HCT116 (cell line): Measurements from ENCODE around the gene GFY. TPM values are rescaled to one million over a fixed set of nuclear protein-coding genes. Genes with fewer than 3 reads are reported as not detected.

Source experiments
- ATAC-seq: fragments of 200-7000 bp; cut with Tn5 transposase; 2 replicates; pipeline ENCODE4 v1.9.1; 2020; ENCODE audit warnings: mild to moderate bottlenecking, moderate library complexity
- BruUV-seq: library from RNA; stranded (reverse); fragments of 400-500 nt; replicated peaks from 2 replicates; lab custom pipeline; 2021; lab: Mats Ljungman, UMichigan
- CTCF ChIA-PET: fragments of 300-600 bp; sonication (Branson Sonifier 250); formaldehyde crosslinking; loops from one replicate; lab custom pipeline; 2021; ENCODE audit warnings: antibody characterized with exemption; lab: Charles Lee
- POLR2A ChIA-PET: fragments of 300-600, 350-600 bp; sonication (Branson Sonifier 250); formaldehyde crosslinking; loops from one replicate; lab custom pipeline; 2021; ENCODE audit warnings: antibody characterized with exemption; lab: Charles Lee
- RAD21 ChIA-PET, 2 experiments: fragments of 300-600 bp; sonication (Branson Sonifier 250); formaldehyde crosslinking; loops; one replicate each; lab custom pipeline; 2023; ENCODE audit warnings: low total read pairs in 2 of 2; ENCODE audit not compliant: uncharacterized antibody in 2 of 2, unreplicated experiment in 2 of 2, low non-redundant PET in 1 of 2; lab: Charles Lee
- DNase-seq: peaks from one replicate; pipeline ENCODE4 v3.0.0-alpha.2; 2010; ENCODE audit warnings: low read depth, low spot score
- H2AFZ ChIP-seq: fragments of 200-600 bp; shearing (Covaris generic), sonication (generic); 2 replicates; pipeline ENCODE4 v1.6.1; 2017; ENCODE audit warnings: low read depth, mixed run types, mixed read lengths, antibody characterized with exemption, low read length; ENCODE audit not compliant: poor library complexity, severe bottlenecking
- H3K27ac ChIP-seq: 2 replicates; pipeline ENCODE4 v1.5.1; 2012; ENCODE audit warnings: low read depth, low read length
- H3K27me3 ChIP-seq: fragments of 200-600 bp; sonication (generic); 2 replicates; pipeline ENCODE4 v1.6.1; 2016; ENCODE audit warnings: mixed run types, low read length, mixed read lengths; ENCODE audit not compliant: insufficient read depth
- H3K36me3 ChIP-seq, 2 experiments: fragments of 200-500 bp in 1 of 2; fragments of 200-600 bp in 1 of 2; sonication (Bioruptor generic) in 1 of 2; sonication (generic) in 1 of 2; 2 replicates each; pipeline versions ENCODE4 v1.5.1 to v1.6.1; 2014 to 2016; ENCODE audit warnings: low read length in 2 of 2, inconsistent platforms in 1 of 2, mixed read lengths in 1 of 2, mixed run types in 1 of 2; ENCODE audit not compliant: insufficient read depth in 2 of 2, control insufficient read depth in 1 of 2
- H3K4me1 ChIP-seq, 2 experiments: fragments of 200-600 bp in 1 of 2; sonication (generic) in 1 of 2; 2 replicates each; pipeline versions ENCODE4 v1.5.1 to v1.6.1; 2012 to 2017; ENCODE audit warnings: low read length in 2 of 2, inconsistent platforms in 1 of 2, mild to moderate bottlenecking in 1 of 2, mixed read lengths in 1 of 2, mixed run types in 1 of 2, moderate library complexity in 1 of 2; ENCODE audit not compliant: insufficient read depth in 2 of 2, control insufficient read depth in 1 of 2
- H3K4me2 ChIP-seq: fragments of 200-600 bp; sonication (generic); 2 replicates; pipeline ENCODE4 v1.6.1; 2017; ENCODE audit warnings: mixed run types, low read length, mixed read lengths
- H3K4me3 ChIP-seq, 2 experiments: fragments of 200-600 bp in 1 of 2; sonication (generic) in 1 of 2; replicated peaks in 1 of 2; 2 replicates each; pipeline ENCODE4 v1.5.1; 2011 to 2016; ENCODE audit warnings: low read length in 2 of 2, control low read depth in 1 of 2, low read depth in 1 of 2, mild to moderate bottlenecking in 1 of 2, mixed read lengths in 1 of 2, mixed run types in 1 of 2
- H3K79me2 ChIP-seq: fragments of 200-600 bp; sonication (generic); 2 replicates; pipeline ENCODE4 v1.6.1; 2017; ENCODE audit warnings: mild to moderate bottlenecking, mixed run types, low read length, moderate library complexity, mixed read lengths; ENCODE audit not compliant: insufficient read depth
- H3K9ac ChIP-seq: fragments of 200-600 bp; sonication (generic); 2 replicates; pipeline ENCODE4 v1.6.1; 2016; ENCODE audit warnings: low read length, mixed read lengths
- H3K9me2 ChIP-seq: fragments of 200-600 bp; sonication (generic), shearing (Covaris generic); 2 replicates; pipeline ENCODE4 v1.6.1; 2017; ENCODE audit warnings: mixed run types, mild to moderate bottlenecking, moderate library complexity; ENCODE audit not compliant: insufficient read depth
- H3K9me3 ChIP-seq, 2 experiments: fragments of 200-500 bp in 1 of 2; fragments of 200-600 bp in 1 of 2; sonication (Bioruptor generic) in 1 of 2; sonication (generic) in 1 of 2; 2 replicates each; pipeline ENCODE4 v1.6.1; 2014 to 2017; ENCODE audit warnings: low read length in 2 of 2, mixed read lengths in 2 of 2, inconsistent platforms in 1 of 2, low read depth in 1 of 2, mild to moderate bottlenecking in 1 of 2, mixed run types in 1 of 2, moderate library complexity in 1 of 2; ENCODE audit not compliant: control insufficient read depth in 1 of 2, insufficient read depth in 1 of 2
- H4K20me1 ChIP-seq: fragments of 200-600 bp; sonication (generic), shearing (Covaris generic); 2 replicates; pipeline ENCODE4 v1.6.1; 2017; ENCODE audit warnings: mixed run types, mild to moderate bottlenecking, moderate library complexity; ENCODE audit not compliant: insufficient read depth
- CBX3 ChIP-seq: IDR thresholded peaks from 2 replicates; pipeline ENCODE4 v1.6.1; 2012; ENCODE audit warnings: low read depth
- RAD21 ChIP-seq: IDR thresholded peaks from 2 replicates; pipeline ENCODE4 v1.6.1; 2012; ENCODE audit warnings: low read depth, mild to moderate bottlenecking
- YY1 ChIP-seq: IDR thresholded peaks from 2 replicates; pipeline ENCODE4 v1.6.1; 2011; ENCODE audit warnings: low read length, low read depth, moderate library complexity, mild to moderate bottlenecking; ENCODE audit not compliant: insufficient replicate concordance; ENCODE audit errors: extremely low read depth
- intact Hi-C: fragments of 100-400 bp; cut with micrococcal nuclease; formaldehyde crosslinking; loops from 2 replicates; pipeline ENCODE4 v1.10.0; 2022
- total RNA-seq: library from RNA; stranded (reverse); gene quantifications from one replicate; pipeline ENCODE4 v1.2.1, GENCODE V29; 2021; ENCODE audit not compliant: unreplicated experiment
- TF ChIP-seq, protein P1 (sequence below): IDR thresholded peaks from 2 replicates; pipeline ENCODE4 v1.6.1; 2012; ENCODE audit warnings: low read depth
- TF ChIP-seq, protein P2 (sequence below), 3 experiments: fragments of 200-600 bp in 1 of 3; sonication (generic) in 1 of 3; IDR thresholded peaks in 2 of 3; conservative IDR thresholded peaks in 1 of 3; 2 replicates each; pipeline ENCODE4 v1.5.1; 2012 to 2017; ENCODE audit warnings: low read depth in 2 of 3, low read length in 2 of 3, antibody characterized with exemption in 1 of 3, borderline replicate concordance in 1 of 3, control low read depth in 1 of 3, mild to moderate bottlenecking in 1 of 3, mixed read lengths in 1 of 3, mixed run types in 1 of 3, moderate library complexity in 1 of 3; ENCODE audit not compliant: insufficient read depth in 1 of 3

Gene GFY
- total RNA-seq, 1 experiment from 2014 or later = 2.6 TPM

DNA sequence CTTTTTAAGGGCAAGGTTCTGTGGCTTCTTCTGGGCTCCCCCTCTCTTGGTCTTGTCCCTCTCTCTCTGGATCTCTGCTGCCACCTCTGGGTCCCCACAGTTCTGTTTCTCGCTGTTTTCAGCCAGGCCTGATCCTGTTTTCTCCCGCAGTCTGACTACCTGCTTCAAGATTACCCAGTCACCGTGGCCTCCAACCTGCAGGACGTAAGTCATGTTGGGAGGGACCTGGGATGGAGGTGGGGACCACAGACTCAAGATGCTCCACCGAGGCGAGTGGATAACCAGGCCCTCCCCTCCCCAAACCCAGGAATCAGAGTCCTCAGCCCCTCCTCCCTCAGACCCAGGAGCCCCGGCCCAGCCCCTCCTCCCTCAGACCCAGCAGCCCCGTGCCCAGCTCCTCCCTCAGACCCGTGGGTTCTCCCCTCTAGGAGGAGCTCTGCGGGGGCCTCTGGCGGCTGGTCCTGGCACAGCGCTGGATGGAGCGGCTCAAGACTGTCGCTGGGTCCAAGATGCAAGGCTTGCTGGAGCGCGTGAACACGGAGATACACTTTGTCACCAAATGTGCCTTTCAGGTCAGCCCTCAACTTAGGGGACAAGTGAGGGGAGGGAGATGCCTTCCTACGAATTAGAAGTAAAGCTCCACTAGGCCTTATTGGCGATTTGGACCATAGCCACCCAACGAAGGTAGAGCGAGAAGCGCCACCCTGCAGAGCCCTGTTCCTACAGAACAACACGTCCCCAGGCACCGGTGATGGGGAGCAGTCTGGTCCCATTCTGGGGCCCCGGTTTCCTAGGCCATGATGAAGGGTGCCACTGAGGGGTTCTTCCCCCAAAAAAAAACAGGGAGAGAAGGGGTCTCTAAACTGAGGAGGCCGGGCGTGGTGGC, 51.0 kb downstream of the GFY start:
- no peaks in the 10 kb centered on the region for H4K20me1 ChIP-seq
- no peaks in the 10 kb centered on the region for H3K36me3 ChIP-seq
- DNase-seq (no peak), ATAC-seq (peak; percentile 73)
- peak overlapping the region; percentile 13; the same call in 1 of the 2 replicates for H3K9ac ChIP-seq
- ChIA-PET CTCF (interaction anchor here (0.7 to 1.3 kb wide), 9 partner anchors 13 to 201 kb away, joined by 3 to 9 read pairs (median 4); partner anchors contain the start of genes ALDH16A1, PIH1D1 and RPS11), RAD21 (interaction anchor here in 1 of 2 experiments (0.6 to 1.0 kb wide), 3 partner anchors 24 to 84 kb away, joined by 3 to 4 read pairs (median 3); partner anchors contain the start of gene PIH1D1), POLR2A (interaction anchor here (1.0 to 2.5 kb wide), 6 partner anchors 12 to 25 kb away, joined by 5 to 7 read pairs (median 5); partner anchors contain the start of genes ALDH16A1, PIH1D1 and RPS11)
- H3K4me1 ChIP-seq = peaks cover 29 to 53% of the 10 kb centered on the region in 2 experiments
- H3K79me2 ChIP-seq = no peaks in the 10 kb centered on the region
- BruUV-seq = no TSS peak
- H3K9me3 ChIP-seq = no peaks in the 10 kb centered on the region
- H3K4me3 ChIP-seq = peak overlapping the region in 1 of 2 experiments; percentile 8; a peak in 2 of 4 replicates
- H3K27ac ChIP-seq = peak overlapping the region; percentile 8; the same call in 1 of the 2 replicates
- TF ChIP-seq, protein P1, sequence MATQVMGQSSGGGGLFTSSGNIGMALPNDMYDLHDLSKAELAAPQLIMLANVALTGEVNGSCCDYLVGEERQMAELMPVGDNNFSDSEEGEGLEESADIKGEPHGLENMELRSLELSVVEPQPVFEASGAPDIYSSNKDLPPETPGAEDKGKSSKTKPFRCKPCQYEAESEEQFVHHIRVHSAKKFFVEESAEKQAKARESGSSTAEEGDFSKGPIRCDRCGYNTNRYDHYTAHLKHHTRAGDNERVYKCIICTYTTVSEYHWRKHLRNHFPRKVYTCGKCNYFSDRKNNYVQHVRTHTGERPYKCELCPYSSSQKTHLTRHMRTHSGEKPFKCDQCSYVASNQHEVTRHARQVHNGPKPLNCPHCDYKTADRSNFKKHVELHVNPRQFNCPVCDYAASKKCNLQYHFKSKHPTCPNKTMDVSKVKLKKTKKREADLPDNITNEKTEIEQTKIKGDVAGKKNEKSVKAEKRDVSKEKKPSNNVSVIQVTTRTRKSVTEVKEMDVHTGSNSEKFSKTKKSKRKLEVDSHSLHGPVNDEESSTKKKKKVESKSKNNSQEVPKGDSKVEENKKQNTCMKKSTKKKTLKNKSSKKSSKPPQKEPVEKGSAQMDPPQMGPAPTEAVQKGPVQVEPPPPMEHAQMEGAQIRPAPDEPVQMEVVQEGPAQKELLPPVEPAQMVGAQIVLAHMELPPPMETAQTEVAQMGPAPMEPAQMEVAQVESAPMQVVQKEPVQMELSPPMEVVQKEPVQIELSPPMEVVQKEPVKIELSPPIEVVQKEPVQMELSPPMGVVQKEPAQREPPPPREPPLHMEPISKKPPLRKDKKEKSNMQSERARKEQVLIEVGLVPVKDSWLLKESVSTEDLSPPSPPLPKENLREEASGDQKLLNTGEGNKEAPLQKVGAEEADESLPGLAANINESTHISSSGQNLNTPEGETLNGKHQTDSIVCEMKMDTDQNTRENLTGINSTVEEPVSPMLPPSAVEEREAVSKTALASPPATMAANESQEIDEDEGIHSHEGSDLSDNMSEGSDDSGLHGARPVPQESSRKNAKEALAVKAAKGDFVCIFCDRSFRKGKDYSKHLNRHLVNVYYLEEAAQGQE = no peak
- TF ChIP-seq YY1 = no peak
- TF ChIP-seq CBX3 = no peak
- TF ChIP-seq RAD21 = peak; percentile 25; the same call in 1 of the 2 replicates
- TF ChIP-seq, protein P2, sequence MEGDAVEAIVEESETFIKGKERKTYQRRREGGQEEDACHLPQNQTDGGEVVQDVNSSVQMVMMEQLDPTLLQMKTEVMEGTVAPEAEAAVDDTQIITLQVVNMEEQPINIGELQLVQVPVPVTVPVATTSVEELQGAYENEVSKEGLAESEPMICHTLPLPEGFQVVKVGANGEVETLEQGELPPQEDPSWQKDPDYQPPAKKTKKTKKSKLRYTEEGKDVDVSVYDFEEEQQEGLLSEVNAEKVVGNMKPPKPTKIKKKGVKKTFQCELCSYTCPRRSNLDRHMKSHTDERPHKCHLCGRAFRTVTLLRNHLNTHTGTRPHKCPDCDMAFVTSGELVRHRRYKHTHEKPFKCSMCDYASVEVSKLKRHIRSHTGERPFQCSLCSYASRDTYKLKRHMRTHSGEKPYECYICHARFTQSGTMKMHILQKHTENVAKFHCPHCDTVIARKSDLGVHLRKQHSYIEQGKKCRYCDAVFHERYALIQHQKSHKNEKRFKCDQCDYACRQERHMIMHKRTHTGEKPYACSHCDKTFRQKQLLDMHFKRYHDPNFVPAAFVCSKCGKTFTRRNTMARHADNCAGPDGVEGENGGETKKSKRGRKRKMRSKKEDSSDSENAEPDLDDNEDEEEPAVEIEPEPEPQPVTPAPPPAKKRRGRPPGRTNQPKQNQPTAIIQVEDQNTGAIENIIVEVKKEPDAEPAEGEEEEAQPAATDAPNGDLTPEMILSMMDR (IDR thresholded peaks at IDR 0.05 in 2 of 3, conservative IDR thresholded peaks at IDR 0.05 in 1 of 3; ENCODE audit: borderline replicate concordance in 1 of 3, insufficient read depth in 1 of 3, low read depth in 2 of 3, low read length in 2 of 3) = peak; percentile 62 to 84 (median 73); a peak in 5 of 6 replicates
- no peaks in the 10 kb centered on the region for H3K9me2 ChIP-seq
- H2AFZ ChIP-seq = peak overlapping the region; percentile 26
- H3K27me3 ChIP-seq = no peaks in the 10 kb centered on the region
- intact Hi-C loops = no loop called here
- peak overlapping the region; percentile 68 for H3K4me2 ChIP-seq

Other genes with a start within 250 kb of the GFY start
- gene SLC6A16, start 100.2 kb upstream of the GFY start, total RNA-seq = 5.0 TPM
- 0.76 TPM for gene CD37, start 90.0 kb upstream of the GFY start, total RNA-seq
- 31.9 TPM for gene TEAD2, start 63.0 kb upstream of the GFY start, total RNA-seq
- 1.0 TPM for gene DKKL1, start 61.5 kb upstream of the GFY start, total RNA-seq
- not detected for gene KASH5, start 37.1 kb upstream of the GFY start, total RNA-seq
- 9.5 TPM for gene PTH2, start 1.9 kb upstream of the GFY start, total RNA-seq
- gene SLC17A7, start 16.1 kb downstream of the GFY start, total RNA-seq = 1.8 TPM
- 152 TPM for gene PIH1D1, start 26.4 kb downstream of the GFY start, total RNA-seq
- 22.8 TPM for gene ALDH16A1, start 27.8 kb downstream of the GFY start, total RNA-seq
- 3.8 TPM for gene FLT3LG, start 48.8 kb downstream of the GFY start, total RNA-seq
- gene RPL13A, start 62.2 kb downstream of the GFY start, total RNA-seq = 3,719 TPM
- 2,353 TPM for gene RPS11, start 71.0 kb downstream of the GFY start, total RNA-seq
- 1.8 TPM for gene FCGRT, start 87.3 kb downstream of the GFY start, total RNA-seq
- 0.39 TPM for gene RCN3, start 102.6 kb downstream of the GFY start, total RNA-seq
- gene NOSIP, start 155.2 kb downstream of the GFY start, total RNA-seq = 133 TPM
- 6.2 TPM for gene PRRG2, start 155.9 kb downstream of the GFY start, total RNA-seq
- 26.9 TPM for gene PRR12, start 165.8 kb downstream of the GFY start, total RNA-seq
- 55.9 TPM for gene RRAS, start 214.8 kb downstream of the GFY start, total RNA-seq
- 96.8 TPM for gene SCAF1, start 216.8 kb downstream of the GFY start, total RNA-seq
- gene IRF3, start 240.5 kb downstream of the GFY start, total RNA-seq = 129 TPM
- gene BCL2L12, start 240.5 kb downstream of the GFY start, total RNA-seq = 93.9 TPM